A673 (cell line): ENCODE measurements around the gene KRT74.

Source experiments
- CTCF ChIP-seq: fragments of 300-800, 200-600 bp; sonication (generic); conservative IDR thresholded peaks from 2 replicates; pipeline ENCODE4 v1.5.1; 2017; ENCODE audit warnings: low read depth, mild to moderate bottlenecking, antibody characterized with exemption, low read length, moderate library complexity, mixed read lengths
- EZH2 ChIP-seq: fragments of 200-600 bp; sonication (generic); IDR thresholded peaks from 2 replicates; pipeline ENCODE4 v1.6.1; 2017; ENCODE audit warnings: borderline replicate concordance, low read depth, mild to moderate bottlenecking, mixed read lengths, antibody characterized with exemption, low read length; ENCODE audit not compliant: poor library complexity, severe bottlenecking

DNA sequence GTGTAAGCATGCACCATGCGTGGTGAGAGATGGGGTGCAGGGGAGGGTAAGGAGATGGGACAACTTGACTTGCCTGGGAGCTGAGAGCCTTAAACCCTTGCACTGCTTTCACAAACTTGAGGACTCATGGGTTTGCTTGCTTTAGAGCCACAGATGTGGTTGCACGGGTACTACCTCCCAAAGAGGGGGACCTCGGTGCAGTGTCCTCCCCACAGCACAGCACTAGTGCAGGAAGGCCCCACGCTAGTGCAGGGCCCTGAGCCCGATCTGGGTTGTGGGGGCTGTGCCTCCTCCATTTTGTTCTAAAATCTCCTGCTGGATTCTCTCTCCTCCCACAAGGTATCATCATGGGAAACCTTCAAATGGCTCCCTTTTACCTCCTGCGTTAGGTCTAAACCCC lies 16.4 kb upstream of the KRT74 start:
- TF ChIP-seq EZH2, result no peak
- TF ChIP-seq CTCF, result no peak
